HG02870 (cell line): ENCODE measurements around the gene ACAN.

Experiments used
- ATAC-seq: cut with Tn5 transposase; IDR thresholded peaks from one replicate; pipeline ENCODE4 v1.9.1; 2021; ENCODE audit warnings: mild to moderate bottlenecking, moderate library complexity; ENCODE audit not compliant: unreplicated experiment

ACAN gene

GRCh38 chr15:88900309-88900981, 97.2 kb downstream of the ACAN start:
- ATAC-seq: no peak

DNA sequence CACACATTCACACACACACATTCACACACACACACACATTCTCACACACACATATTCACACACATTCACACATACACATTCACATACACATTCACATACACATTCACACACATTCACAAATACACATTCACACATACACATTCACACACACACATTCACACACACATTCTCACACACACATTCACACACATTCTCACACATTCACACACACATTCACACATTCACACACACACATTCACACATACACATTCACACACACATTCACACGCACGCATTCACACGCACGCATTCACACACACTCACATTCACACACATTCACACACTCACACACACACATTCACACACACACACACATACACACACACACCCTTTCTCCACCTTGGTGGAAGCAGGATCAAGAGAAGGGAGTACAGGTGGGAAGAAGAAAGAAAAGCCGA, 97.8 kb downstream of the ACAN start:
- no peak for ATAC-seq

DNA sequence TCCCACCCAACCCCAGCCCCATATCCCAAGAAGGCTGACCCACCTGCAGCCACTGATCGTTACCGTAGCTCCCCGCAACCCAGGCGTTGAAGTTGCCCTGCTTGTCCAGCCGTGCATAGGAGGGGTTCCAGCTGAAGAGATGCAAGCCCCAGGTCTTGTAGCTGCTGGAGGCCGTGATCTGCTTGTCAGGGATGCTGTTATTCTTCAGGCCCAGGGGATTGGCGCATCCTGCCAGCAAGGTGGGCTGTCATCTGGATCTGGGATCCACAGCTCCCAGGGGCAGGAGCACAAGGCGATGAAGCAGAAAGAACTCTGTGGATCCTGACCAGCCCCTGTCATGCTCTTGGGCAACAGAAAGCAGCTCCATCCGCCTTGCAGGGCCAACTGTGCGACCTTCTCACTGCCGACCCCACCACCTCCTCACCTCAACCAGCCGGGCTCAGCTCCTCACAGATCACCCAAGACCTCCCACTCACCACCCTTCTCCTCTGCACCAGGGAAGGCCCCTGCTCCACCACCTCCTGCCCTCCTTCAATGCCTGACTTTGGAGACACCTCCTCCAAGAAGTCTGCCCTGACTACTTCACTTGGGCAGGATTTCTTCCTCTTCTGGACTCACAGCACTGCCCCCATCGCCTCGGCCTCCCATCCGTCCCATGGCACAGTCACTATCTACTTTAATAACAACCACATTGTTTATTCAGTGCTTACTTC, 98.4 kb downstream of the ACAN start:
- ATAC-seq: no peak

DNA sequence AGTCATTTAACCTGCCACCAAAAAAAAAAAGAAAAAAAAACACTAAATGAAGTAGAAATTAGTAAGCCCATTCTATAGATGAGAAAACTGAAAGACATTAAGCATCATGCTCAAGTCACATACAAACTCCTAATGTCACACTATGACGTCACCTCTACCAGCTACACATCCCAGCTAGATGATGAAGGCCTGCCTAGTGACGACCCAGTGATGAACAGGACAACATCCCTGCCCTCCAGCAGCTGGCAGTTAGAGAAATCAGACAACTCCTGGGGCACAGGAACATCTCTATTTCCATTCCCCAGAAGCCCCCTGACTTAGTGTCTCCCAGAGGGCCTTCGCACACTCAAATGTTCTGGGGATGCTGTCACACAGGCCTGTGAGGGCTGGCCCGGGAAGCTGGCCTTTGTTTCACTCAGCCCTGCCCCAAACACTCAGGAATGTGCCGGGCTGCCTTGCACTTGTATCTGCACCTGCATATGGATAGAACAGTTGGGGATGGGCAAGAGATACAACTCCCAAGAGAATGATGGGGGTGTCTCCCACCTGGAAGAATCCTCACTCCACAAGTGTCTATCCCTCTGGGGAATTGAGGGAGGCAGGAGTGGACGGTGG, 99.1 kb downstream of the ACAN start:
- no peak for ATAC-seq

GRCh38 chr15:88902846-88903245, 99.6 kb downstream of the ACAN start:
- ATAC-seq: no peak

DNA sequence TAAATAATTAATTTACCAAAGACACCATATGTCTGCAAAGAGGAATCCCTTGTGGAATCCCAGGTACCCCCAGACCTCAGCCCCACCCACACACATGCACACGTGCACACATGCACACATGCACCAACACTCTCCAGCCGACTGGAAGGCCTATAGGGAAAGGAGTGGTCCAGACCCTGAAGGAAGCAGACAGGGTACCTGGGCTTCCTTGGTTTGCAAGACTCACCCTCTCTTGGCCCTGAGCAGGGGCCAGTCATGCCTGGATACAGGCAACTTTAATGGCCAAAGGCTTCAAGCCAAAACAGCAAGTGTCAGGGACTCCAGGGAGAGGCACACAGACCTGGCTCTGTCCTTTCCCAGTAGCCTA, 101.0 kb downstream of the ACAN start:
- ATAC-seq: no peak

DNA sequence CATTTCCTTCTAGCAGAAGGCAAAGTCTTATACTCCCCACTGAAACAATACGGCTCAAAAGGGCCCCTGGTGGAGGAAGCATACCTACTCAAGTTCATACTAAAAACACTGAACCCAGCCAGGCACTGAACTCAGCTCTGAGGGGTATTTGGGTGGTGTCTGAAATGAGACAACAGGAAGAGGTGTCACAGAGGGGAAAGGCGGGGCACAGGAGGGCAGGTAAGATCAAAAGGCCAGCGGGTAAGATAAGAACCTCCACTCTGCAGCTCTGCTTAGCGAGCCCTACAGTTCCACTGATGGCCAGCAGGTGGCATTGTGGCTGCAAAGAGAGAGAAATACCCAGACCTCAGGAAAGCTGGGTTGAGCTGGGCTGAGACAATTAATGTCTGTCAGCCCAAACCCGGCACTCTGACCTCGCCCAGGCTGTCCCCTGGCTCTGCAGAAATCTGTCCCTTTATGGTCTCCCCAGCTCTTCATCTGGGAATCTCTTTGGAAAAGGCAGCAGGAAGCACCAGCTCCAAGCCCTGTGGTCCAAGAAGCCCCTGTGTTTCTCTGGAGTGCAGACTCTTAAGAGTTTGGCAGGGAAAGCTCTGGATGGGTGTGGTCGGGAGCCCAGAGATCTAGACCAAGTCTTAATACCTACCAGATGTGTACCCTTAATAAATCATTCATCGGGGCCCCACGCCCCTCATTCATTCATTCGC, 101.5 kb downstream of the ACAN start:
- ATAC-seq: peak; percentile 71

DNA sequence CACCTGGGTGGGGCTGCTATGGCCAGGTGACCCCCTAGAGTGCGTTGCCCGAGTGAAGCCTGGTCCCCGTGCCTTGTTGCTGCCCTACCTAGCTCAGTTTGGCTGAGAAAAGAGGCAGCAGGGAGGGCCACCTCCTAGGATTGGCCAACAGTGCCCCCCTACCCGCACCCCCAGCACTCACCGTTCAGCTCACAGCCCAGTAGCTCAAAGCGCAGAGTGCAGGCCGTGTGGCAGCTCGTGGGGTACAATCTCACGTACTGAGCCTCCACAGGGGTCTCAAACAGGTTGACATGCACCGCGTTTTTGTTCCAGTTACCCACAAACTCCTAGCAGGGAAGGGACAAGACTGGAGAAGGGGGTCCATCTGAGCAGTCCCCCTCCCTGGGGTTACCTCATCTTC, 102.3 kb downstream of the ACAN start:
- no peak for ATAC-seq

DNA sequence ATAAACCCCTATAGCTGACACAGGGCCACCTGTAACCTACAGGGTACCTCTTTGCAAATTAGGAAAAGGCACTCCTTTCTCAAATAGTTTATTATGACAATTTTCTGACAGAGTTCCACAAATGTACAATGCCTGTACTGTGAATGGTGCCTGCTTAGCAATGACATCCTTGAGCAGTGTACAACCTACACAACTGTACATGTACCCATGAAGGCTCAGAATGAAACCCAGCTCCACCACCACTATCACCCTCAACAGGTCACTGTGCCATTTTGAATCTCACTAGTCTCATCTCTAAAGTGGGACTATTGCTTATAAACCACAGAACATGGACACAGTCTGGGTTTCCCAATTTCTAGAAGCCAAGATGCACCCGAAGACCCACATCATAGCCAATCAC, 102.9 kb downstream of the ACAN start:
- no peak for ATAC-seq

DNA sequence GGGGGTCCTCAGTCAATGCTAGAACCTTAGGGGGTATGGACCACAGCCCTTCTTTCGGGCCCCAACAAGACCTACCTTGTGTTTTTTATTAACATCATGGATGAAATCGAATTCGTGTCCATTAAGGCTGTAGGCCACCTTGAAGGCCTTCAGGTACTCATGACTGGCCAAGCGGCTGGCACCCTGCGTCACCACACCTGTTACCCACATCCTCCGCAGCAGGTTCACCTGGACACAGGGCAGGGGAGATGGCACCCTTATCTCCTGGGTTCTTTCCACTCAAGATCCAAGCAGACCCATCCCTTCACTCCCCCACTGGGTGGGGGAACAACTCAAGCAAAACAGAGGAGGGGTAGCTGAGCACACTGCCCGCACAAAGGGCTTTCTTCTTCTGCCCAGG, 103.3 kb downstream of the ACAN start:
- ATAC-seq: no peak

- ATAC-seq: no peak
Observed at GRCh38 chr15:88907111-88907510, 103.9 kb downstream of the ACAN start.

GRCh38 chr15:88908123-88908522, 104.9 kb downstream of the ACAN start:
- ATAC-seq: no peak

GRCh38 chr15:88908697-88909621, 105.7 kb downstream of the ACAN start:
- ATAC-seq: no peak

GRCh38 chr15:88909956-88910831, 107.0 kb downstream of the ACAN start:
- no peak for ATAC-seq

GRCh38 chr15:88911766-88912118, 108.5 kb downstream of the ACAN start:
- no peak for ATAC-seq

GRCh38 chr15:88912500-88912921, 109.3 kb downstream of the ACAN start:
- ATAC-seq: no peak

GRCh38 chr15:88913017-88913849, 110.0 kb downstream of the ACAN start, which contains the start of gene MFGE8:
Gene MFGE8 (minus strand): TSS chr15:88913379. CDS start chr15:88913319, 60 bp downstream.
- ATAC-seq: peak; percentile 72

GRCh38 chr15:88913850-88914169, 110.6 kb downstream of the ACAN start:
- no peak for ATAC-seq

- no peak for ATAC-seq
Observed at GRCh38 chr15:88915354-88915753, 112.1 kb downstream of the ACAN start.
